ENCODE results near the gene KLF17.

KLF17 gene

DNA sequence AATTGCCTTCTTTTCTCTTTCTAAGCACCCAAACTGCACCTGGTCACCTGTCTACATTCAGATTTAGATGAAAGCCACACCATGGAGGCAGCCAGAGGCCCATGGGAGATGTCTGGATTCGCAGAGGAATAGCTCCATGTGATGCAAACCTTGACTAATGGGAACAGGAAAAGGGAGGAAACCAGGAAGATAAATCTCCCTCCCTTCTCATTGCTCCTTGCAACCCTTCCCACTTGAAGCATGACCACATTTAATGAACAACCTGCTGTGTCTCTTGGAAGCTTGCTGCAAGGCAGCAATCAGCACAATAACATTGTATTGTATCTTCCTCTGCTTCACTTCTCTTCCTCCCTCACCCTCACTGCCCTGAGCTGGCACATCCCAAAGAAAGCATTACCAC lies 42.6 kb upstream of the KLF17 start:
- DNase-seq (ENCODE audit: low read depth, low spot score) = peak; percentile 21
- in situ Hi-C loops (cut with HindIII; ENCODE audit: low sequenced_read_pairs) = no loop called here
- H3K4me3 ChIP-seq (ENCODE audit: low read depth, low read length) = no peak overlapping the region
- TF ChIP-seq, protein P1, sequence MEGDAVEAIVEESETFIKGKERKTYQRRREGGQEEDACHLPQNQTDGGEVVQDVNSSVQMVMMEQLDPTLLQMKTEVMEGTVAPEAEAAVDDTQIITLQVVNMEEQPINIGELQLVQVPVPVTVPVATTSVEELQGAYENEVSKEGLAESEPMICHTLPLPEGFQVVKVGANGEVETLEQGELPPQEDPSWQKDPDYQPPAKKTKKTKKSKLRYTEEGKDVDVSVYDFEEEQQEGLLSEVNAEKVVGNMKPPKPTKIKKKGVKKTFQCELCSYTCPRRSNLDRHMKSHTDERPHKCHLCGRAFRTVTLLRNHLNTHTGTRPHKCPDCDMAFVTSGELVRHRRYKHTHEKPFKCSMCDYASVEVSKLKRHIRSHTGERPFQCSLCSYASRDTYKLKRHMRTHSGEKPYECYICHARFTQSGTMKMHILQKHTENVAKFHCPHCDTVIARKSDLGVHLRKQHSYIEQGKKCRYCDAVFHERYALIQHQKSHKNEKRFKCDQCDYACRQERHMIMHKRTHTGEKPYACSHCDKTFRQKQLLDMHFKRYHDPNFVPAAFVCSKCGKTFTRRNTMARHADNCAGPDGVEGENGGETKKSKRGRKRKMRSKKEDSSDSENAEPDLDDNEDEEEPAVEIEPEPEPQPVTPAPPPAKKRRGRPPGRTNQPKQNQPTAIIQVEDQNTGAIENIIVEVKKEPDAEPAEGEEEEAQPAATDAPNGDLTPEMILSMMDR (IDR thresholded peaks at IDR 0.05; ENCODE audit: low read depth, low read length) = no peak

DNA sequence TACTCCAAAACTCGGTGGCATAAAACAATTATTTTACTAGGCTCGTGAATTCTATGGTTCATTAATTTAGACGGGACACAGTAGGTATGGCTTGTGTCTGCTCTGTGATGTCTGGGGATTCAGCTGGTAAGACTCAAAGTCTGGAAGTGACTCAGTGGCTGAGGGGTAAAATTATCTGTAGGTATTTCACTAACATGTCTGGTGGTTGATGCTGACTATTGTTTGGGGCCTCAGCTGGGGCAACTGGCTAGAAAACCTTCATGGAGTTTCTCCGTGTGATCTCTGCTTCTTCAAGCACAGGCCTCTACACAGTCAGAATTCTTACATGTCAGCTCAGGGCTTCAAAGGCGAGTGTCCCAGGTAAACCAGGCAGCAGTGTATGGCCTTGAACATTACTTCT lies 41.2 kb upstream of the KLF17 start:
- in situ Hi-C loops (cut with HindIII; ENCODE audit: low sequenced_read_pairs) = no loop called here
- no peak for DNase-seq (ENCODE audit: low read depth, low spot score)
- TF ChIP-seq, protein P1 (IDR thresholded peaks at IDR 0.05; ENCODE audit: low read depth, low read length) = no peak

DNA sequence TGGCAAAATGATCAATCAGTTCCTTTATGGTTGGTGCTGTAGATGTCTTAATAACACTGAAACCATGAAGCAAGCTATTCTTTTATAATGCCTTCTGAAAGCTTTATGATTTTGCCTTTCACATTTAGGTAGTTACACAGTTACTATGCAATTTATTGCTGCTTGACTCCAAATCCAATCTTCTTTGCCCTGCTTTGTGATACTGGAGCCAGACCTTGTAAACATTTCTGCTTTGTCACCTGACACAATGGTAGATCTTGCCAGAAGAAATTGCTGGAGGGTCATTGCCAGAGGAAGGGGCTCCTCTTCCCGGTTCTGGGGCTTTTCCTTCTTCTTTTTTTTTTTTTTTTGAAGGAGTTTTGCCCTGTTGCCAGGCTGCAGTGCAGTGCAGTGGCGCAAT lies 40.5 kb upstream of the KLF17 start:
- no peak for DNase-seq (ENCODE audit: low read depth, low spot score)
- TF ChIP-seq, protein P1 (IDR thresholded peaks at IDR 0.05; ENCODE audit: low read depth, low read length) = no peak
- H3K4me3 ChIP-seq (ENCODE audit: low read depth, low read length) = no peak overlapping the region
- in situ Hi-C loops (cut with HindIII; ENCODE audit: low sequenced_read_pairs) = no loop called here

More for the DNA sequence above, 41.2 kb upstream of the KLF17 start:
- H3K4me3 ChIP-seq (ENCODE audit: low read depth, low read length) = no peak overlapping the region

DNA sequence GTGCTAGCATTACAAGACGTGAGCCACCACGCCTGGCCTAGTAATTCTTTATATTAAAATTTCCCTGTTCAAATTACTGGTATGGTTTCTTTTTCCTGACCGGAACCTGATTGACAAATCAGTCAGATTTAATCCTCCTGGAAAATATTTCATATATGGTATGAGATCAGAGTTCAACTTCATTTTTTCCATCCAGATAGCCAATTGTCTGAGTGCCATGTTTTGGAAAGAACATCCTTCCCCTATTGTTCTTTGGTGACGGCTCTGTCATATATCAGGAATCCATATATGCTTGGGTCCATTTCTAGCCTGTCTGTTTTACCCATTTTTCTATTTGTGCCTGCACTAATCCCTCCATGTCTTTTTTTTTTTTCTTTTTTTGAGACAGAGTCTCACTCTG lies 39.1 kb upstream of the KLF17 start:
- in situ Hi-C loops (cut with HindIII; ENCODE audit: low sequenced_read_pairs) = no loop called here
- no peak for DNase-seq (ENCODE audit: low read depth, low spot score)
- TF ChIP-seq, protein P1 (IDR thresholded peaks at IDR 0.05; ENCODE audit: low read depth, low read length) = no peak
- H3K4me3 ChIP-seq (ENCODE audit: low read depth, low read length) = no peak overlapping the region

DNA sequence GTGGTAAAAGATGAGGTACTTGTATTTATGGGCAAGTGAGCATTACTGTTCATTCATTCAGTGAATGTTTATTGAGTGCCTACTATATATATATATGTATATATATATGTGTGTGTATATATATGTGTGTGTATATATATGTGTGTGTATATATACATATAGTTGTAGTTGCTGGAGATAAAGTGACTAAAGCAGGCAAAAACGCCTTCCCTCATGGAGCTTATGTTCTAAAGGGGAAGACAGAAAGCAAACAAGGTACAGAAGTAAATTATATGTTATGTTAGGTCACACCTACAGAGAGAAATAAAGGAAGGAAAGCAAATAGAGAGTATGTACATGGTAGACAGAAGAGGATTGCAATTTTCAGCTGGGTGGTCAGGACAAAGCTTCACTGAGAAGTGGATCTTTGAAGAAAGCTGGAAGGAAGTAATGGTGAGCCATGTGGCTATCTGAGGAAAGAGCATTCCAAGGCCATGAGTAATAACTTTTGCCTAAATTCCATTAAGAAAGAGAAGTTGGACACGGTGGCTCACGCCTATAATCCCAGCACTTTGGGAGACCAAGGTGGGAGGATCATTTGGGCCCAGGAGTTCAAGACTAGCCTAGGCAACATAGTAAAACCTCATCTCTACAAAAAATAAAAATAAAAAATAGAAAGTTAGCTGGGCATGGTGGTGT lies 33.5 kb upstream of the KLF17 start:
- DNase-seq (ENCODE audit: low read depth, low spot score) = peak; percentile 72
- TF ChIP-seq, protein P1 (IDR thresholded peaks at IDR 0.05; ENCODE audit: low read depth, low read length) = no peak
- in situ Hi-C loops (cut with HindIII; ENCODE audit: low sequenced_read_pairs) = no loop called here
- no peak overlapping the region for H3K4me3 ChIP-seq (ENCODE audit: low read depth, low read length)

DNA sequence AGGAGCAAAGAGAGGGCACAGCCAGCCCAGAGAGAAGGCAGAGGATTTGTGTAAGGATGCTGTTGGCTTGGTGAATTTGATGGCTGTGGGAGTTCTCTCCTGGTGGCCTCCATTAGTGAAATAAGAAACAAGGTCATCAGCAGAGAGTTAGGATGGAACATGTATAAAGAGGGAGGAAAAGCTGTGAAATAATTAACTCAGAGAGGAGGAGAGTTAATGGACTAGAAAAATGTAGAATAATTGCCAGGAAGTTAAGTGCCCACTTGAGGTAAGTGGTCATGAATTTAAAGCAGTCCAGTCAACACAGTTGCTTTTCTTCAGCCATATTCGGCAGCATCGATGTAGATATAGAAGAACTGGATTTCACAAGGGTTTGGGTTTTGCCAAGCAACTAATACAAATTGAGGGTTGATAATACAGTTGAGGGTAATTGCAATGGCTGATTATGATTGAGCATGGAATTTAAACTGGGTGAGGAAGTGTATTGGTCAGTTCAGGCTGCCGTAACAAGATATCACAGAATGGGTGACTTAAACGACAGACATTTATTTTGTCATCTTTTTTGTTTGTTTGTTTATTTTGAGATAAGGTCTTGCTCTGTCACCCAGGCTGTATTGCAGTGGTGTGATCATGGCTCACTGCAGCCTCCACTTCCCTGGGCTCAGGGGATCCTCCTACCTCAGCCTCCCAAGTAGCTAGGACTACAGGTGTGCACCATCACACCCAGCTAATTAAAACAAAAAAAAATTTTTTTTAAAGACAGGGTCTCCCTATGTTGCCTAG lies 31.7 kb upstream of the KLF17 start:
- no peak overlapping the region for H3K4me3 ChIP-seq (ENCODE audit: low read depth, low read length)
- DNase-seq (ENCODE audit: low read depth, low spot score) = no peak
- TF ChIP-seq, protein P1 (IDR thresholded peaks at IDR 0.05; ENCODE audit: low read depth, low read length) = no peak
- in situ Hi-C loops (cut with HindIII; ENCODE audit: low sequenced_read_pairs) = no loop called here

Measured in astrocyte of the spinal cord (primary cell).